ENCODE measurements around the gene SLC35E3. TPM values are rescaled to one million over a fixed set of nuclear protein-coding genes. Genes with fewer than 3 reads are reported as not detected.
A peak's percentile ranks its signal among the peaks of the same experiment; 100 is the strongest.
"Not testable (repeated sequence)": the region's sequence is repeated elsewhere in the genome, so short reads cannot be mapped to it uniquely, and the experiment has no call there.

SLC35E3 gene
- total RNA-seq, 2 donors from 2014 or later = 7.2 to 9.4 TPM

- intact Hi-C loops (cut with DNase I, micrococcal nuclease) = no loop called here
- peak; percentile 90 for ATAC-seq
- peak; percentile 96 to 97 for DNase-seq
Observed at GRCh38 chr12:68807576-68808387, 61.8 kb downstream of the SLC35E3 start, which contains the start of gene MDM2. MDM2 (plus strand) TSS chr12:68808177; CDS start chr12:68808478, 301 bp downstream.

GRCh38 chr12:68808388-68809189 lies 62.6 kb downstream of the SLC35E3 start:
- ATAC-seq = peak; percentile 67
- DNase-seq = peak; percentile 80 to 85
- intact Hi-C loops (cut with DNase I, micrococcal nuclease) = no loop called here

GRCh38 chr12:68809190-68810026 lies 63.4 kb downstream of the SLC35E3 start:
- intact Hi-C loops (cut with DNase I, micrococcal nuclease) = no loop called here
- ATAC-seq (no peak), DNase-seq (no peak)

GRCh38 chr12:68810027-68810389 lies 64.0 kb downstream of the SLC35E3 start:
- DNase-seq; intact Hi-C loops (cut with DNase I, micrococcal nuclease); ATAC-seq: not testable (repeated sequence)

GRCh38 chr12:68811573-68811972 lies 65.6 kb downstream of the SLC35E3 start:
- intact Hi-C loops (cut with DNase I, micrococcal nuclease); DNase-seq; ATAC-seq: not testable (repeated sequence)

- intact Hi-C loops (cut with DNase I, micrococcal nuclease) = no loop called here
- no peak for DNase-seq
- ATAC-seq = no peak
Observed at GRCh38 chr12:68812553-68813241, 66.7 kb downstream of the SLC35E3 start.

- intact Hi-C loops (cut with DNase I, micrococcal nuclease) = no loop called here
- DNase-seq (no peak), ATAC-seq (no peak)
Observed at GRCh38 chr12:68813242-68813593, 67.2 kb downstream of the SLC35E3 start.

- intact Hi-C loops (cut with DNase I, micrococcal nuclease) = no loop called here
- no peak for DNase-seq
- no peak for ATAC-seq
Observed at GRCh38 chr12:68814490-68815231, 68.7 kb downstream of the SLC35E3 start.

GRCh38 chr12:68815232-68815927 lies 69.4 kb downstream of the SLC35E3 start:
- intact Hi-C loops (cut with DNase I, micrococcal nuclease) = no loop called here
- ATAC-seq (peak; percentile 13), DNase-seq (no peak)

- intact Hi-C loops (cut with DNase I, micrococcal nuclease) = no loop called here
- DNase-seq (no peak), ATAC-seq (no peak)
Observed at GRCh38 chr12:68815928-68816800, 70.2 kb downstream of the SLC35E3 start.

- ATAC-seq; DNase-seq; intact Hi-C loops (cut with DNase I, micrococcal nuclease): not testable (repeated sequence)
Observed at GRCh38 chr12:68819481-68819880, 73.5 kb downstream of the SLC35E3 start.

GRCh38 chr12:68821357-68822188 lies 75.6 kb downstream of the SLC35E3 start:
- ATAC-seq = no peak
- intact Hi-C loops (cut with DNase I, micrococcal nuclease) = no loop called here
- DNase-seq = no peak

GRCh38 chr12:68823696-68824095 lies 77.7 kb downstream of the SLC35E3 start:
- intact Hi-C loops (cut with DNase I, micrococcal nuclease) = no loop called here
- no peak for ATAC-seq

GRCh38 chr12:68824131-68824530 lies 78.2 kb downstream of the SLC35E3 start:
- no peak for ATAC-seq
- intact Hi-C loops (cut with DNase I, micrococcal nuclease) = no loop called here

More at GRCh38 chr12:68823696-68824095, 77.7 kb downstream of the SLC35E3 start:
- no peak for DNase-seq

GRCh38 chr12:68824597-68825250 lies 78.7 kb downstream of the SLC35E3 start:
- DNase-seq (no peak), ATAC-seq (no peak)
- intact Hi-C loops (cut with DNase I, micrococcal nuclease) = no loop called here

More at GRCh38 chr12:68824131-68824530, 78.2 kb downstream of the SLC35E3 start:
- no peak for DNase-seq
